Activated T-cell treated with anti-CD3 and anti-CD28 coated beads, Interleukin-2, amount 50 U/mL, for 72 hours (primary cell): ENCODE measurements around the gene NCK1. TPM values are rescaled to one million over a fixed set of nuclear protein-coding genes. Genes with fewer than 3 reads are reported as not detected.
"Not testable (repeated sequence)": the region's sequence is repeated elsewhere in the genome, so short reads cannot be mapped to it uniquely, and the experiment has no call there.

Experiments
- ATAC-seq, 2 donors: fragments of 150-1000 bp; cut with Tn5 transposase; replicated peaks in 1 of 2; 2 replicates each; pipeline ENCODE4 v1.10.0; 2021; ENCODE audit warnings: moderate library complexity in 2 of 2, mild to moderate bottlenecking in 1 of 2
- DNase-seq, 2 donors: peaks; one replicate each; pipeline ENCODE4 v3.0.0; 2021 to 2022; ENCODE audit warnings: mixed read lengths in 1 of 2
- H3K27ac Mint-ChIP-seq: one replicate; pipeline ENCODE4 v1.8.0; 2022; ENCODE audit warnings: mild to moderate bottlenecking, moderate library complexity, mixed read lengths
- H3K27me3 Mint-ChIP-seq: one replicate; pipeline ENCODE4 v1.8.0; 2022; ENCODE audit warnings: low read depth, mixed read lengths
- H3K36me3 Mint-ChIP-seq, 2 donors: one replicate each; pipeline ENCODE4 v1.8.0; 2022; ENCODE audit warnings: mixed read lengths in 2 of 2, mild to moderate bottlenecking in 1 of 2; ENCODE audit not compliant: insufficient read depth in 2 of 2
- H3K4me1 Mint-ChIP-seq: one replicate; pipeline ENCODE4 v1.8.0; 2022; ENCODE audit warnings: low read depth, mixed read lengths
- H3K4me3 Mint-ChIP-seq, 2 donors: one replicate each; pipeline ENCODE4 v1.8.0; 2022; ENCODE audit warnings: mild to moderate bottlenecking in 2 of 2, mixed read lengths in 2 of 2, moderate library complexity in 2 of 2
- H3K9me3 Mint-ChIP-seq, 2 donors: one replicate each; pipeline ENCODE4 v1.8.0; 2022; ENCODE audit warnings: mixed read lengths in 2 of 2
- total RNA-seq, 2 donors: library from RNA; stranded (reverse); gene quantifications; one replicate each; pipeline ENCODE4 v1.2.3, GENCODE V29; 2022

The NCK1 gene
- total RNA-seq, 2 donors from 2014 or later = 45.8 to 46.6 TPM

GRCh38 chr3:136838641-136839555, 23.1 kb upstream of the NCK1 start:
- H3K27ac Mint-ChIP-seq = peak overlapping the region; percentile 58
- ATAC-seq = peak; percentile 37 to 76

GRCh38 chr3:136839556-136839931, 22.5 kb upstream of the NCK1 start:
- no peak for DNase-seq
- Mint-ChIP-seq H3K27ac (peak overlapping the region; percentile 5), H3K4me3 (peak overlapping the region in 1 of 2 donors; percentile 10), H3K9me3 (no peaks in the 10 kb centered on the region), H3K4me1 (peaks cover 26% of the 10 kb centered on the region), H3K36me3 (peaks cover 0 to 19% of the 10 kb centered on the region in 2 donors), H3K27me3 (no peaks in the 10 kb centered on the region)
- no peak for ATAC-seq

More at GRCh38 chr3:136838641-136839555, 23.1 kb upstream of the NCK1 start:
- no peaks in the 10 kb centered on the region for H3K9me3 Mint-ChIP-seq
- H3K27me3 Mint-ChIP-seq = no peaks in the 10 kb centered on the region
- H3K4me1 Mint-ChIP-seq = peaks cover 26% of the 10 kb centered on the region
- DNase-seq = no peak
- peaks cover 0 to 17% of the 10 kb centered on the region in 2 donors for H3K36me3 Mint-ChIP-seq
- peak overlapping the region in 1 of 2 donors; percentile 10 for H3K4me3 Mint-ChIP-seq

DNA sequence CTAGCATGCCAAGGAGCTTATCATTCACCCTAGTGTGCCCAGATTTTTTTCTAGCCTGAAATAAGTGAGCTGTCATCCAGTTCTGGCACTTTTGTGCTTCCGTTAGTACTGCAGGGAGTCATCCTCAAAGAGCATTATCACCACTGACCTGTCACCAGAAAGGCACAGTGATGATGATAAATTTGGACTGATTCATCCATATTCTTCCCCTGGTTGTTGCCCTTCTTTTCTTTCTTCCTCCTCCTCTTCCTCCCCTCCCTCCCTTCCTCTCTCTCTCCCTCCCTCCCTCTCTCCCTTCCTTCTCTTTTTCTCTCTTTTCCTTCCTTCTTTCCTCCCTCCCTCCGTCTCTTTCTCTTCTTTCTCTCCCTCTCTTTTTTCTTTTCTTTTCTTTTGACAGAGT, 21.8 kb upstream of the NCK1 start:
- peaks cover 26% of the 10 kb centered on the region for H3K4me1 Mint-ChIP-seq
- peak overlapping the region; percentile 29 for H3K27ac Mint-ChIP-seq
- peaks cover 0 to 22% of the 10 kb centered on the region in 2 donors for H3K36me3 Mint-ChIP-seq
- H3K4me3 Mint-ChIP-seq = no peak overlapping the region
- H3K9me3 Mint-ChIP-seq = no peaks in the 10 kb centered on the region
- ATAC-seq (no peak), DNase-seq (no peak)
- H3K27me3 Mint-ChIP-seq = no peaks in the 10 kb centered on the region

GRCh38 chr3:136842294-136842693, 19.7 kb upstream of the NCK1 start:
- H3K27me3 Mint-ChIP-seq = no peaks in the 10 kb centered on the region
- H3K4me3 Mint-ChIP-seq = no peak overlapping the region
- DNase-seq = no peak
- no peak for ATAC-seq
- peaks cover 0 to 22% of the 10 kb centered on the region in 2 donors for H3K36me3 Mint-ChIP-seq
- no peaks in the 10 kb centered on the region for H3K9me3 Mint-ChIP-seq
- H3K27ac Mint-ChIP-seq = no peak overlapping the region
- peaks cover 26% of the 10 kb centered on the region for H3K4me1 Mint-ChIP-seq

- peaks cover 12% of the 10 kb centered on the region for H3K4me1 Mint-ChIP-seq
- H3K27me3 Mint-ChIP-seq = no peaks in the 10 kb centered on the region
- H3K36me3 Mint-ChIP-seq = peaks cover 0 to 16% of the 10 kb centered on the region in 2 donors
- H3K27ac Mint-ChIP-seq = no peak overlapping the region
- DNase-seq (no peak), ATAC-seq (no peak)
- H3K9me3 Mint-ChIP-seq = no peaks in the 10 kb centered on the region
- no peak overlapping the region for H3K4me3 Mint-ChIP-seq
Observed at GRCh38 chr3:136844724-136845123, 17.3 kb upstream of the NCK1 start.

- no peak overlapping the region for H3K4me3 Mint-ChIP-seq
- H3K27ac Mint-ChIP-seq = no peak overlapping the region
Observed at GRCh38 chr3:136852180-136852579, 9.8 kb upstream of the NCK1 start.

DNA sequence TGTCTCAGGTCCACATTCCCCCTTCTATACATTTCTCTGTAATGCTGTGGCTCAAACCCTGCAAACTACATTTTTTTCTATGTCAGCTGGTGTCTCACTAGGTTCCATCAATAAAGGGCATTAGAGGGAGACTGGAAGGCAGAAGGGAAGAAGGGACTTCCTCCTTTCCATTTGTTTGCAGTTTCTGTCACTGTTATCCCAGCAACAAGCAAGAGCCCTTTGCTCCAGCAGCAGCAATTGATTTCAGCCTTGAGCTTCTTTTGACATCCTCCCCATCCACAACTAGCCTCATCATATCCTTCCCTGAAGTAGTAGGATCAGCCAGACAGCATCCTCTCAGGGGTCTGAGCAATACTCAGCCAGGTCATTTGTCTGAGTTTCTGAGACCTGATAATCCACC, 5.3 kb upstream of the NCK1 start:
- Mint-ChIP-seq H3K4me3 (no peak overlapping the region), H3K36me3 (peaks cover 2 to 19% of the 10 kb centered on the region in 2 donors), H3K9me3 (peaks cover 2 to 3% of the 10 kb centered on the region in 2 donors), H3K4me1 (peaks cover 31% of the 10 kb centered on the region), H3K27ac (no peak overlapping the region), H3K27me3 (no peaks in the 10 kb centered on the region)
- ATAC-seq (no peak), DNase-seq (no peak)

More at GRCh38 chr3:136852180-136852579, 9.8 kb upstream of the NCK1 start:
- no peak for DNase-seq
- peaks cover 7% of the 10 kb centered on the region for H3K4me1 Mint-ChIP-seq
- H3K27me3 Mint-ChIP-seq = no peaks in the 10 kb centered on the region
- H3K9me3 Mint-ChIP-seq = peaks cover 1 to 3% of the 10 kb centered on the region in 2 donors
- H3K36me3 Mint-ChIP-seq = peaks cover 0 to 11% of the 10 kb centered on the region in 2 donors
- ATAC-seq = no peak

DNA sequence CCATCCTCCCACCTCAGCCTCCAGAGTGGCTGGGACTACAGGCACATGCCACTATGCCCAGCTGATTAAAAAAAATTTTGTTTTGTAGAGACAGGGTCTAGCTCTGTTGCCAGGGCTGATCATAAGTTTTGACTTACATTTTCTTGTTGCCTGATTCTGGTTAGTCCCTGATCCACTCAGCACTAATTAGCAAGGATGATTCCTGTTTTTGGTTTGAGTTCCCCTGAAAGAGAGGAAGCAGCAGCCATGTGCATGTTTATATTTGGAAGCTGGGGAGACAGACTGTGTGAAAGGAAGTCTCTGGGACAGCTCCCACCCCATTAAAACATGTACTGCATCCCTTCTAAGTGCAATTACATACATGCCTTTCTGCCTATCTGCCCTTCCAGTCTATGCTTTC, 3.6 kb upstream of the NCK1 start:
- no peak overlapping the region for H3K27ac Mint-ChIP-seq
- DNase-seq (no peak), ATAC-seq (no peak)
- peaks cover 40% of the 10 kb centered on the region for H3K4me1 Mint-ChIP-seq
- H3K27me3 Mint-ChIP-seq = no peaks in the 10 kb centered on the region
- peaks cover 2 to 3% of the 10 kb centered on the region in 2 donors for H3K9me3 Mint-ChIP-seq
- H3K36me3 Mint-ChIP-seq = peaks cover 2 to 19% of the 10 kb centered on the region in 2 donors
- H3K4me3 Mint-ChIP-seq = no peak overlapping the region

DNA sequence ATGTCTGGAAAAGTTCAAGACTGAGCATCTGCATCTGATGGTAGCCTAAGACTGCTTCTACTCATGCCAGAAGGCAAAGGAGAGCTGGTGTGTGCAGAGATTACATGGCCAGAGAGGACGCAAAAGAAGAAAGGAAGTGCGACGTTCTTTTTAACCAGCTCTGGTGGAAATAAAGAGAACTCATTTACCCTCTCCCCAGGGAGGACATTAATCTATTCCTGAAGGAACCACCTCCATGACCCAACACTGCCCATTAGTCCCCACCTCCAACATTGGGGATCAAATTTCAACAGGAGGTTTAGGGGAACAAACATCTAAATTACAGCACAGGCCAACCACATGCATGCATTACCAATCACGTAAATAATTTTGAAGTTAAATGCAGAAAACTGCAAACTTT, 1.5 kb upstream of the NCK1 start:
- DNase-seq (no peak), ATAC-seq (no peak)
- H3K27ac Mint-ChIP-seq = peak overlapping the region; percentile 93
- H3K36me3 Mint-ChIP-seq = peaks cover 2 to 15% of the 10 kb centered on the region in 2 donors
- peak overlapping the region; percentile 94 to 96 for H3K4me3 Mint-ChIP-seq
- H3K27me3 Mint-ChIP-seq = no peaks in the 10 kb centered on the region
- peaks cover 51% of the 10 kb centered on the region for H3K4me1 Mint-ChIP-seq
- peaks cover 2 to 3% of the 10 kb centered on the region in 2 donors for H3K9me3 Mint-ChIP-seq

GRCh38 chr3:136862617-136863322, 762 bp downstream of the NCK1 start:
- no peaks in the 10 kb centered on the region for H3K27me3 Mint-ChIP-seq
- H3K4me1 Mint-ChIP-seq = peaks cover 58% of the 10 kb centered on the region
- H3K36me3 Mint-ChIP-seq = peaks cover 2 to 13% of the 10 kb centered on the region in 2 donors
- peak overlapping the region; percentile 94 to 96 for H3K4me3 Mint-ChIP-seq
- DNase-seq (peak; percentile 48 to 50), ATAC-seq (peak; percentile 17 to 27)
- H3K27ac Mint-ChIP-seq = peak overlapping the region; percentile 83
- no peaks in the 10 kb centered on the region for H3K9me3 Mint-ChIP-seq

DNA sequence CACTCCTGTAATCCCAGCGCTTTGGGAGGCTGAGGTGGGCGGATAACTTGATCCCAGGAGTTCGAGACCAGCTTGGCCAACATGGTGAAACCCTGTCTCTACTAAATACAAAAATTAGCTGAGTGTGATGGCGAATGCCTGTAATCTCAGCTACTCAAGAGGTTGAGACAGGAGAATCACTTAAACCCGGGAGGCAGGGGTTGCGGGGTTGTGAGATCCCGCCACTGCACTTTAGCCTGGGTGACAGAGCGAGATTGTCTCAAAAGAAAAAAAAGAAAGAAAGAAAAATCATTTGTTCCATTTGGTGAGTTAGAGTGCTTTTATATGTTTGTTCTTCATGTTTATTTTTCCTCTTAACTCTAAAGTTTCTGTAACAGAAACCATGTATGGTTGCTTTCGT, 7.3 kb downstream of the NCK1 start:
- DNase-seq (no peak), ATAC-seq (no peak)
- peaks cover 18 to 37% of the 10 kb centered on the region in 2 donors for H3K36me3 Mint-ChIP-seq
- H3K27ac Mint-ChIP-seq = peak overlapping the region; percentile 68
- H3K4me3 Mint-ChIP-seq = no peak overlapping the region
- H3K4me1 Mint-ChIP-seq = peaks cover 46% of the 10 kb centered on the region
- H3K27me3 Mint-ChIP-seq = no peaks in the 10 kb centered on the region
- peaks cover 4 to 14% of the 10 kb centered on the region in 2 donors for H3K9me3 Mint-ChIP-seq

DNA sequence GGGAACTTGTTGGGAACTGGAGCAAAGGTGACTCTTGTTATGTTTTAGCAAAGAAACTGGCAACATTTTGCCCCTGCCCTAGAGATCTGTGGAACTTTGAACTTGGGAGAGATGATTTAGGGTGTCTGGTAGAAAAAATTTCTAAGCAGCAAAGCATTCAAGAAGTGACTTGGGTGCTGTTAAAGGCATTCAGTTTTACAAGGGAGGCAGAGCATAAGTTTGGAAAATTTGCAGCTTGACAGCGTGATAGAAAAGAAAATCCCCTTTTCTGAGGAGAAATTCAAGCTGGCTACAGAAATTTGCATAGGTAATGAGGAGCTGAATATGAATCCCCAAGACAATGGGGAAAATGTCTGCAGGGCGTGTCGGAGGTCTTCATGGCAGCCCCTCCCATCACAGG, 10.2 kb downstream of the NCK1 start:
- Mint-ChIP-seq H3K36me3 (peaks cover 20 to 41% of the 10 kb centered on the region in 2 donors), H3K4me1 (peaks cover 40% of the 10 kb centered on the region), H3K9me3 (peaks cover 4 to 14% of the 10 kb centered on the region in 2 donors)
- H3K27ac Mint-ChIP-seq, H3K27me3 Mint-ChIP-seq, H3K4me3 Mint-ChIP-seq, DNase-seq, ATAC-seq: not testable (repeated sequence)

GRCh38 chr3:136879510-136879909, 17.5 kb downstream of the NCK1 start:
- not testable (repeated sequence) for ATAC-seq, H3K27me3 Mint-ChIP-seq, H3K27ac Mint-ChIP-seq, H3K4me3 Mint-ChIP-seq, H3K36me3 Mint-ChIP-seq, DNase-seq, H3K9me3 Mint-ChIP-seq
- H3K4me1 Mint-ChIP-seq = peaks cover 36% of the 10 kb centered on the region
